HepG2 (cell line): ENCODE data around the gene CIB2. TPM values are rescaled to one million over a fixed set of nuclear protein-coding genes. Genes with fewer than 3 reads are reported as not detected.

Experiments used
- ATAC-seq: fragments of 200-7000 bp; cut with Tn5 transposase; 3 replicates; pipeline ENCODE4 v1.9.1; 2020; ENCODE audit warnings: mild to moderate bottlenecking, moderate library complexity
- BruUV-seq: library from RNA; stranded (reverse); fragments of 400-500 nt; replicated peaks from 2 replicates; lab custom pipeline; 2021; lab: Mats Ljungman, UMichigan
- CTCF ChIA-PET: fragments of 300-600 bp; formaldehyde crosslinking; extraction: SDS; loops from one replicate; lab custom pipeline; 2021; ENCODE audit warnings: low total read pairs, inconsistent platforms, low intra/inter-chr PET ratio; lab: Yijun Ruan, JAX
- POLR2A ChIA-PET: fragments of 350-600 bp; sonication (Branson Sonifier 250); formaldehyde crosslinking; loops from one replicate; lab custom pipeline; 2020; ENCODE audit warnings: antibody characterized with exemption, inconsistent platforms; lab: Yijun Ruan, JAX
- DNase-seq: peaks from one replicate; pipeline ENCODE4 v3.0.0-alpha.2; 2015; ENCODE audit warnings: low spot score
- FAIRE-seq: peaks from 3 replicates; lab custom pipeline; 2011; peaks lifted over from hg19 to GRCh38; lab: Jason Lieb, UNC
- H2AFZ ChIP-seq: one replicate; pipeline ENCODE4 v1.6.1; 2011; ENCODE audit warnings: low read length, inconsistent platforms
- H3K27ac ChIP-seq: fragments of 300-600 bp; 3 replicates; pipeline ENCODE4 v1.8.0; 2011; ENCODE audit warnings: mixed run types, mild to moderate bottlenecking, mixed read lengths, low read length, inconsistent platforms; ENCODE audit not compliant: insufficient read depth; ENCODE audit errors: extremely low read length
- H3K27me3 ChIP-seq, 2 experiments: fragments of 200-600 bp in 1 of 2; 2 replicates in 1 of 2; 3 replicates in 1 of 2; pipeline versions ENCODE4 v1.6.0 to v1.8.0; 2011; ENCODE audit warnings: low read length in 2 of 2, mild to moderate bottlenecking in 2 of 2, moderate library complexity in 2 of 2, inconsistent platforms in 1 of 2; ENCODE audit not compliant: insufficient read depth in 2 of 2, control insufficient read depth in 1 of 2
- H3K36me3 ChIP-seq, 2 experiments: fragments of 200-600 bp in 1 of 2; replicated peaks in 1 of 2; 2 replicates in 1 of 2; 3 replicates in 1 of 2; pipeline versions ENCODE4 v1.5.1 to v1.8.0; 2011; ENCODE audit warnings: low read length in 2 of 2, inconsistent platforms in 1 of 2; ENCODE audit not compliant: insufficient read depth in 2 of 2, control insufficient read depth in 1 of 2
- H3K4me1 ChIP-seq: 2 replicates; pipeline ENCODE4 v1.5.1; 2012; ENCODE audit warnings: low read length, inconsistent platforms; ENCODE audit not compliant: insufficient read depth
- H3K4me2 ChIP-seq: 2 replicates; pipeline ENCODE4 v1.6.0; 2011; ENCODE audit warnings: low read depth, low read length, inconsistent platforms
- H3K4me3 ChIP-seq, 3 experiments: fragments of 200-600 bp in 1 of 3; sonication (generic), shearing (Covaris generic) in 1 of 3; replicated peaks in 1 of 3; 2 replicates each; pipeline ENCODE4 v1.5.1; 2011 to 2016; ENCODE audit warnings: low read length in 3 of 3, inconsistent platforms in 2 of 3, low read depth in 2 of 3, mild to moderate bottlenecking in 2 of 3, control low read depth in 1 of 3, mixed read lengths in 1 of 3; ENCODE audit not compliant: insufficient read depth in 1 of 3
- H3K79me2 ChIP-seq: one replicate; pipeline ENCODE4 v1.6.1; 2011; ENCODE audit warnings: low read length, inconsistent platforms; ENCODE audit not compliant: insufficient read depth
- H3K9ac ChIP-seq: 2 replicates; pipeline ENCODE4 v1.6.0; 2011; ENCODE audit warnings: mild to moderate bottlenecking, low read depth, low read length, inconsistent platforms; ENCODE audit not compliant: insufficient read depth
- H3K9me3 ChIP-seq: 2 replicates; pipeline ENCODE4 v1.5.1; 2012; ENCODE audit warnings: mild to moderate bottlenecking, low read length
- H4K20me1 ChIP-seq: 2 replicates; pipeline ENCODE4 v1.6.0; 2011; ENCODE audit warnings: inconsistent platforms, mild to moderate bottlenecking, low read length, moderate library complexity; ENCODE audit not compliant: insufficient read depth
- ATM ChIP-seq: fragments of 450-650 bp; IDR thresholded peaks from 2 replicates; pipeline ENCODE4 v1.7.1; 2017; ENCODE audit warnings: mild to moderate bottlenecking, borderline replicate concordance
- ATRX ChIP-seq: sonication (generic); formaldehyde crosslinking; IDR thresholded peaks from 2 replicates; pipeline ENCODE4 v1.4.0; 2020; ENCODE audit warnings: missing genetic modification reagents, borderline replicate concordance
- ERF ChIP-seq: IDR thresholded peaks from 2 replicates; pipeline ENCODE4 v1.6.1; 2018; ENCODE audit warnings: missing biosample characterization, missing genetic modification reagents
- FOSL1 ChIP-seq: sonication (generic); formaldehyde crosslinking; IDR thresholded peaks from 2 replicates; pipeline ENCODE4 v1.9.0; 2021; ENCODE audit warnings: missing genetic modification reagents, borderline replicate concordance
- KMT2B ChIP-seq: IDR thresholded peaks from 2 replicates; pipeline ENCODE4 v1.6.1; 2016; ENCODE audit warnings: missing genetic modification reagents, missing compliant biosample characterization
- MATR3 ChIP-seq: sonication (generic); formaldehyde crosslinking; IDR thresholded peaks from 2 replicates; pipeline ENCODE4 v1.4.0; 2020; ENCODE audit warnings: missing genetic modification reagents
- PBX3 ChIP-seq: sonication (generic); formaldehyde crosslinking; IDR thresholded peaks from 2 replicates; pipeline ENCODE4 v1.8.1; 2023; ENCODE audit warnings: missing genetic modification reagents, inconsistent platforms, borderline replicate concordance
- POGK ChIP-seq: sonication (generic); formaldehyde crosslinking; conservative IDR thresholded peaks from 2 replicates; pipeline ENCODE4 v1.8.0; 2022; ENCODE audit warnings: mild to moderate bottlenecking, moderate library complexity, missing genetic modification reagents
- REL ChIP-seq: sonication (generic); formaldehyde crosslinking; conservative IDR thresholded peaks from 2 replicates; pipeline ENCODE4 v1.8.0; 2022; ENCODE audit warnings: mild to moderate bottlenecking, missing genetic modification reagents, moderate library complexity
- TCF12 ChIP-seq, 2 experiments: fragments of 450-650 bp in 1 of 2; sonication (generic) in 1 of 2; formaldehyde crosslinking in 1 of 2; IDR thresholded peaks; 2 replicates each; pipeline versions ENCODE4 v1.6.1 to v1.8.0; 2017 to 2022; ENCODE audit warnings: antibody characterized with exemption in 1 of 2, mild to moderate bottlenecking in 1 of 2, missing genetic modification reagents in 1 of 2, moderate library complexity in 1 of 2
- ZBTB3 ChIP-seq: sonication (generic); formaldehyde crosslinking; IDR thresholded peaks from 2 replicates; pipeline ENCODE4 v1.4.0; 2020; ENCODE audit warnings: low read depth, mild to moderate bottlenecking, moderate library complexity, missing genetic modification reagents, borderline replicate concordance
- ZNF484 ChIP-seq: sonication (generic); formaldehyde crosslinking; IDR thresholded peaks from 2 replicates; pipeline ENCODE4 v1.5.1; 2020; ENCODE audit warnings: mild to moderate bottlenecking, low read depth, missing genetic modification reagents, borderline replicate concordance
- ZNF577 ChIP-seq: sonication (generic); formaldehyde crosslinking; IDR thresholded peaks from 2 replicates; pipeline ENCODE4 v1.4.0; 2020; ENCODE audit warnings: mild to moderate bottlenecking, low read depth, missing genetic modification reagents, borderline replicate concordance
- ZNF687 ChIP-seq: sonication (generic); formaldehyde crosslinking; IDR thresholded peaks from 2 replicates; pipeline ENCODE4 v1.5.1; 2020; ENCODE audit warnings: mild to moderate bottlenecking, missing genetic modification reagents, moderate library complexity
- ZNF703 ChIP-seq: sonication (generic); formaldehyde crosslinking; IDR thresholded peaks from 2 replicates; pipeline ENCODE4 v1.5.1; 2020; ENCODE audit warnings: missing genetic modification reagents, mild to moderate bottlenecking, moderate library complexity, borderline replicate concordance
- ZNF780A ChIP-seq: sonication (generic); formaldehyde crosslinking; IDR thresholded peaks from 2 replicates; pipeline ENCODE4 v1.8.0; 2022; ENCODE audit warnings: mild to moderate bottlenecking, missing genetic modification reagents, moderate library complexity
- WGBS: methylation state at CpG from one replicate; pipeline ENCODE4 v1.1.6; 2017; ENCODE audit warnings: low lambda C conversion rate; 5-methylcytosine and 5-hydroxymethylcytosine counted together
- in situ Hi-C: cut with HindIII; loops from 2 replicates; pipeline ENCODE4 v1.10.0; 2017; ENCODE audit warnings: low pct_unique_long_range_greater_than_20kb; ENCODE audit not compliant: extremely low pct_ligation_motif_present
- intact Hi-C: fragments of 100-400 bp; cut with micrococcal nuclease; formaldehyde crosslinking; loops from one replicate; pipeline ENCODE4 v1.10.0; 2022; ENCODE audit not compliant: unreplicated experiment
- polyA plus RNA-seq, 8 experiments: library from polyadenylated mRNA; depleted of rRNA in 3 of 8; stranded (reverse) in 7 of 8; unstranded in 1 of 8; fragments of >200 nt; fragmentation: Illumina TruSeq in 4 of 8; extraction: Trizol in 4 of 8; gene quantifications; 2 replicates each; pipeline versions ENCODE4 v1.2.1 to v1.2.3, GENCODE V29; 2011 to 2016; ENCODE audit warnings: low read depth in 4 of 8, missing spikeins in 1 of 8, mixed read lengths in 1 of 8; ENCODE audit not compliant: insufficient read depth in 1 of 8
- total RNA-seq, 5 experiments: library from RNA; depleted of rRNA; stranded (reverse); fragments of >200 nt; fragmentation: Illumina TruSeq; extraction: Trizol; gene quantifications; 2 replicates each; pipeline ENCODE4 v1.2.3, GENCODE V29; 2016; ENCODE audit warnings: low read depth in 1 of 5

CIB2 gene
- total and polyA plus RNA-seq, 2 of the 13 experiments (the other 11 are each of a cell fraction or from before 2014, with no cell fraction given): 1.4 to 1.5 TPM

DNA sequence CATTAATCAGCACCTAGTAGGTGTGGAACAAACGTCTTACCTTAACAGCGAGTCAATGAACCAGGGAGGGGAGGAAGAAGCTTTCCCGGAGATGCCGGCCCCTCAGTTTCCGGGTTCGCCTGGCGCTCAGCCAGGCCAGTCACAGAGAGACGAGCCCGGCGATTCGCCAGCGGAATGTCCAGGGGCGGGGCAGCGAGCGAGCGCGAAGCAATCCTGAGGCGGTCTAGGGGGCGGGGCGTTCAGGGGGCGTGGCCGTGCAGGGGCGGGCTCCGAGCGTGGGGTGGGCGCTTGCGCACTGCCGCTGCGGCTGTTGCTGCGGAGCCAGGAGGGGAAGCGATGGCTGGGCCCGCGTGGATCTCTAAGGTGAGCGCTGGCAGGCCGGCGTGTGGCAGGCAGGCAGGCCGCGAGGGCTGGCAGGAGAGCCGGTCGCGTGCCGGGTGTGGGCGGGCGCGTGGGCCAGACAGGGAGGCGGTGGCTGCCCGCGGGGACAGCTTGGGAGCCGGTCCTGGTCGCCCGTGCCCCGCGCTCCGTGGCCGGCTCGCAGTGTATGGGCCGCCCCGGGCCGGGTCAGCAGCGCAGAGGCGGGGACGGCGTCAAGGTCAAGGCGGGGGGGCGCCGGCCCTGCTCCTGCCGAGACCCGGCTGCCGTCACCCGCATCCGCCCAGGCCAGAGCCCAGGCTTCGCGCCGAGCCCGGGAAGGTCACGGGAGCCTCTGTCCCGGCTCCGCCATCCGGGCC is 18.0 kb upstream of the CIB2 start, which contains the start of gene IDH3A:
IDH3A (plus strand) TSS at position 295 of the 737 bp plus-strand sequence; CDS start at position 337, 42 bp downstream.
- H3K9me3 ChIP-seq: no peaks in the 10 kb centered on the region
- peak within 1 kb of the TSS; percentile 19 for H2AFZ ChIP-seq
- intact Hi-C loops: loop anchor here (1.0 kb wide), 1 partner anchor 18 kb away; the partner anchor contains the start of gene CIB2
- 0% methylated on average over 3 of the region's 79 CpGs for WGBS
- BruUV-seq: TSS peak; percentile 80
- H3K4me1 ChIP-seq: peaks cover 26% of the 10 kb centered on the region
- peak within 1 kb of the TSS; percentile 77 for H3K9ac ChIP-seq
- ATAC-seq (peak; percentile 95), FAIRE-seq (peak; percentile 73), DNase-seq (peak; percentile 88)
- H3K4me2 ChIP-seq: peak within 1 kb of the TSS; percentile 93
- H3K36me3 ChIP-seq: no peaks in the 10 kb centered on the region
- ChIA-PET POLR2A (interaction anchor here (0.6 to 1.5 kb wide), 8 partner anchors 10 to 288 kb away, joined by 3 to 11 read pairs (median 4); partner anchors contain the start of genes CIB2 and SKIC8), CTCF (no interaction called here)
- peaks cover 3% of the 10 kb centered on the region; the same call in 1 of the 2 replicates for H4K20me1 ChIP-seq
- in situ Hi-C loops: no loop called here
- H3K27me3 ChIP-seq: no peaks in the 10 kb centered on the region
- peak within 1 kb of the TSS; percentile 75 to 85 (median 84) for H3K4me3 ChIP-seq
- H3K27ac ChIP-seq: peak within 1 kb of the TSS; percentile 57
- H3K79me2 ChIP-seq: peaks cover 15% of the 10 kb centered on the region
- TF ChIP-seq ATM (no peak), TCF12 (IDR thresholded peaks at IDR 0.05) (no peak), TCF12 (CRISPR knock-in tag; IDR thresholded peaks at IDR 0.05) (no peak), KMT2B (CRISPR knock-in tag) (no peak; the same call in 1 of the 2 replicates), POGK (CRISPR knock-in tag) (peak; percentile 65; the same call in 1 of the 2 replicates), ERF (peak; percentile 23; the same call in 1 of the 2 replicates), ZNF780A (no peak), ZNF703 (CRISPR knock-in tag) (no peak), PBX3 (no peak), ZNF484 (CRISPR knock-in tag) (no peak), ZNF577 (CRISPR knock-in tag) (no peak), REL (no peak), MATR3 (CRISPR knock-in tag) (no peak), ZNF687 (CRISPR knock-in tag) (peak; percentile 78), FOSL1 (CRISPR knock-in tag) (no peak), ZBTB3 (CRISPR knock-in tag) (no peak), ATRX (CRISPR knock-in tag) (no peak)
